Measurements from ENCODE around the gene HLA-DRA. TPM values are rescaled to one million over a fixed set of nuclear protein-coding genes. Genes with fewer than 3 reads are reported as not detected.
"Not testable (repeated sequence)": the region's sequence is repeated elsewhere in the genome, so short reads cannot be mapped to it uniquely, and the experiment has no call there.

Gene HLA-DRA
- total and polyA plus RNA-seq, 2 donors: 1,598 to 1,667 TPM

DNA sequence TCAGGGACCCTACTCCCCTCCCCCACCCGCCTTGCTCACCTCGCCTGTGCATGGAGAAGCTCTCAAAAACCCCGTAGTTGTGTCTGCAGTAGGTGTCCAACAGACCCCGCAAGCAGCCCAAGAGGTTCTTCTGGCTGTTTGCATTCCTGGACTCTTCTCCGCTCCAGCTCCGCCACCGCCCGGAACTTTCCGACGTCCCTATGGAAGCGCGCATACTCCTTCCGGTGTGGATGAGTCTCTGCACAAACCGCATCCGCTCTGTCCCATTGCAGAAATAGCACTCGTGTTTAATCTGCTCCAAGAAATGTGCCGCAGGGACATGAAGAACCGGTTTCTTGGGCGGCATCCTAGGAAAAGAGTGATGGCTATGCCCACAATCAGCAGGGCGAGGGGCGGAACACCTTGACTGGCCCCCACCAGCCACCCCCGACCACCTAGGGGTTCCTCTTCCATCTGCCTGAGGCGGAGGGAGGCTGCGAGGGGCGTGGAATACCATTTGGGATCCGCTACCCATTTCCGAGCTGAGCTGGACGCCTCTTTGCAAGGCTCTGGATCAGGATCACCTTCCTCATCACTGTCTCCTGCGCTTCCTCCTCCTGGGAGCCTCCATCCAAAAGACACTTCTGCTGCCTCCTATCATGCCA lies 20.2 kb downstream of the HLA-DRA start:
- H3K36me3 ChIP-seq (ENCODE audit: control insufficient read depth in 2 of 2, insufficient read depth in 2 of 2, low read length in 1 of 2): no peaks in the 10 kb centered on the region
- no peaks in the 10 kb centered on the region for H3K4me1 ChIP-seq (ENCODE audit: control insufficient read depth in 2 of 2, insufficient read depth in 2 of 2, low read length in 2 of 2)
- H3K27me3 ChIP-seq (ENCODE audit: control insufficient read depth in 2 of 2, insufficient read depth in 1 of 2, low read length in 1 of 2): peaks cover 0 to 8% of the 10 kb centered on the region in 2 donors
- 72% methylated on average over 29 of the region's 29 CpGs for WGBS
- DNase-seq (ENCODE audit: low read depth in 6 of 9, low spot score in 9 of 9): no peak
- H3K9me3 ChIP-seq (ENCODE audit: control insufficient read depth in 2 of 2, insufficient read depth in 1 of 2, low read length in 1 of 2): no peaks in the 10 kb centered on the region
- peak overlapping the region in 1 of 2 donors; percentile 10 for H3K4me3 ChIP-seq (ENCODE audit: low read length in 2 of 2)
- H3K27ac ChIP-seq (ENCODE audit: low read depth in 1 of 2, low read length in 1 of 2): no peak overlapping the region

DNA sequence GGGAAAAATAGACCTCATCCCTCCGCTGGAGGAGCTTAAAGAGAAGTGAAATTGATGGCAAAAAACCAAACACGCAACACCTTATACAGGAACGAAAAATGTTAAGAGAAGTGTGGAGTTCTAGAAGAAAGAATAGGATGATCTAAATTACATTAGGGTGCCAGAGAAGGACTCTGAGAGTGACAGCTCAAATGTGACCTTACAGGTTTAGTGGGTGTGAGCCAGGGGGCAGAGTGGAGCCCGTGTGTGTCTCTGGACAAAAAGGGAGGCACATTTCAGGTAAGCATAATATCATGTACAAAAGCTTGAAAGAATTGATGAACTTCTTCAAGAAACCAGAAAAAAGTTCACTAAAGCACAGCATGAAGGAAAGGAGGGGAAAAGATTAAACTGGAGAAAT lies 20.8 kb downstream of the HLA-DRA start:
- Histone ChIP-seq H3K36me3 (ENCODE audit: control insufficient read depth in 2 of 2, insufficient read depth in 2 of 2, low read length in 1 of 2) (no peaks in the 10 kb centered on the region), H3K27ac (ENCODE audit: low read depth in 1 of 2, low read length in 1 of 2) (no peak overlapping the region), H3K4me1 (ENCODE audit: control insufficient read depth in 2 of 2, insufficient read depth in 2 of 2, low read length in 2 of 2) (no peaks in the 10 kb centered on the region), H3K9me3 (ENCODE audit: control insufficient read depth in 2 of 2, insufficient read depth in 1 of 2, low read length in 1 of 2) (no peaks in the 10 kb centered on the region), H3K4me3 (ENCODE audit: low read length in 2 of 2) (no peak overlapping the region), H3K27me3 (ENCODE audit: control insufficient read depth in 2 of 2, insufficient read depth in 1 of 2, low read length in 1 of 2) (peaks cover 0 to 8% of the 10 kb centered on the region in 2 donors)
- no peak for DNase-seq (ENCODE audit: low read depth in 6 of 9, low spot score in 9 of 9)
- 71% methylated on average over 4 of the region's 4 CpGs for WGBS

DNA sequence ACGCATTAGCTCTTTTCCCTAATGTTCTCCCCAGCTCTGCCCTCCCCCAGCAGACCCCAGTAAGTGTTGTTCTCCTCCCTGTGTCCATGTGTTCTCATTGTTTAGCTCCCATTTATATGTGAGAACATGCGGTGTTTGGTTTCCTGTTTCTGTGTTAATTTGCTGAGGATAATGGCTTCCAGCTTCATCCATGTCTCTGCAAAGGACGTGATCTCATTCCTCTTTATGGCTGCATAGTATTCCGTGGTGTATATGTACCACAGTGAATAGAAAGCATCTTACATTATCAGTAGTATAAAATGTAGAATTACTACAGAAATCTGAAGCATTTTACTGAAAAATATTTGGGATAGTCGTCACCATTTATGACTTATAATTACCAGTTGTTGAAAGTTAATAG lies 21.8 kb downstream of the HLA-DRA start:
- WGBS: 88% methylated on average over 5 of the region's 5 CpGs
- H3K27ac ChIP-seq (ENCODE audit: low read depth in 1 of 2, low read length in 1 of 2): no peak overlapping the region
- H3K4me1 ChIP-seq (ENCODE audit: control insufficient read depth in 2 of 2, insufficient read depth in 2 of 2, low read length in 2 of 2): no peaks in the 10 kb centered on the region
- H3K36me3 ChIP-seq (ENCODE audit: control insufficient read depth in 2 of 2, insufficient read depth in 2 of 2, low read length in 1 of 2): no peaks in the 10 kb centered on the region
- no peaks in the 10 kb centered on the region for H3K9me3 ChIP-seq (ENCODE audit: control insufficient read depth in 2 of 2, insufficient read depth in 1 of 2, low read length in 1 of 2)
- no peak for DNase-seq (ENCODE audit: low read depth in 6 of 9, low spot score in 9 of 9)
- H3K27me3 ChIP-seq (ENCODE audit: control insufficient read depth in 2 of 2, insufficient read depth in 1 of 2, low read length in 1 of 2): peaks cover 0 to 8% of the 10 kb centered on the region in 2 donors
- no peak overlapping the region for H3K4me3 ChIP-seq (ENCODE audit: low read length in 2 of 2)

DNA sequence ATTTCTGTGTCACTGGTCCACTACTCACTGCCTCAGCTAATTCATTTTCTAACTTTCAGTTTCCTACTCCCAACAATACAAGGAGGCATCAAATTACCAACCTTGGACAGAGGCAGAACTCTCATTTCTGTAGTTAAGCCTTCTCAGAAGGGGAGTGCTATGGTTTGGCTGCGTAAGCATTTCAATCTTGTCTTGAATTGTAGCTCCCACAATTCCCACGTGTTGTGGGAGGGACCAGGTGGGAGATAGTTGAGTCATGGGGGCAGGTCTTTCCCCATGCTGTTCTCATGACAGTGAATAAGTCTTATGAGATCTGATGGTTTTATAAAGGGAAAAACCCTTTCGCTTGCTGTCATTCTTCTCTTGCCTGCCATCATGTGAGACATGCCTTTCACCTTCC lies 22.9 kb downstream of the HLA-DRA start:
- H3K27ac ChIP-seq (ENCODE audit: low read depth in 1 of 2, low read length in 1 of 2): no peak overlapping the region
- no peak for DNase-seq (ENCODE audit: low read depth in 6 of 9, low spot score in 9 of 9)
- 51% methylated on average over 3 of the region's 3 CpGs for WGBS
- H3K4me1 ChIP-seq (ENCODE audit: control insufficient read depth in 2 of 2, insufficient read depth in 2 of 2, low read length in 2 of 2): no peaks in the 10 kb centered on the region
- H3K27me3 ChIP-seq (ENCODE audit: control insufficient read depth in 2 of 2, insufficient read depth in 1 of 2, low read length in 1 of 2): peaks cover 0 to 8% of the 10 kb centered on the region in 2 donors
- H3K4me3 ChIP-seq (ENCODE audit: low read length in 2 of 2): no peak overlapping the region
- no peaks in the 10 kb centered on the region for H3K36me3 ChIP-seq (ENCODE audit: control insufficient read depth in 2 of 2, insufficient read depth in 2 of 2, low read length in 1 of 2)
- no peaks in the 10 kb centered on the region for H3K9me3 ChIP-seq (ENCODE audit: control insufficient read depth in 2 of 2, insufficient read depth in 1 of 2, low read length in 1 of 2)

DNA sequence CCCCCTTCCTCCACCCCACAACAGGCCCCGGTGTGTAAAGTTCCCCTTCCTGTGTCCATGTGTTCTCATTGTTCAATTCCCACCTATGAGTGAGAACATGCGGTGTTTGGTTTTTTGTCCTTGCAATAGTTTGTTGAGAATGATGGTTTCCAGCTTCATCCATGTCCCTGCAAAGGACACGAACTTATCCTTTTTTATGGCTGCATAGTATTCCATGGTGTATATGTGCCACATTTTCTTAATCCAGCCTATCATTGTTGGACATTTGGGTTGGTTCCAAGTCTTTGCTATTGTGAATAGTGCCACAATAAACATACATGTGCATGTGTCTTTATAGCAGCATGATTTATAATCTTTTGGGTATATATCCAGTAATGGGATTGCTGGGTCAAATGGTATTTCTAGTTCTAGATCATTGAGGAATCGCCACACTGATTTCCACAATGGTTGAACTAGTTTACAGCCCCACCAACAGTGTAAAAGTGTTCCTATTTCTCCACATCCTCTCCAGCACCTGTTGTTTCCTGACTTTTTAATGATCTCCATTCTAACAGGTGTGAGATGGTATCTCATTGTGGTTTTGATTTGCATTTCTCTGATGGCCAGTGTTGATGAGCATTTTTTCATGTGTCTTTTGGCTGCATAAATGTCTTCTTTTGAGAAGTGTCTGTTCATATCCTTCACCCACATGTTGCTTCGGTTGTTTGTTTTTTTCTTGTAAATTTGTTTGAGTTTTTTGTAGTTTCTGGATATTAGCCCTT lies 28.2 kb downstream of the HLA-DRA start:
- not testable (repeated sequence) for H3K4me1 ChIP-seq (ENCODE audit: control insufficient read depth in 2 of 2, insufficient read depth in 2 of 2, low read length in 2 of 2); H3K9me3 ChIP-seq (ENCODE audit: control insufficient read depth in 2 of 2, insufficient read depth in 1 of 2, low read length in 1 of 2); DNase-seq (ENCODE audit: low read depth in 6 of 9, low spot score in 9 of 9); H3K27me3 ChIP-seq (ENCODE audit: control insufficient read depth in 2 of 2, insufficient read depth in 1 of 2, low read length in 1 of 2); H3K36me3 ChIP-seq (ENCODE audit: control insufficient read depth in 2 of 2, insufficient read depth in 2 of 2, low read length in 1 of 2); H3K27ac ChIP-seq (ENCODE audit: low read depth in 1 of 2, low read length in 1 of 2); H3K4me3 ChIP-seq (ENCODE audit: low read length in 2 of 2)
- 32% methylated on average over 3 of the region's 5 CpGs for WGBS

DNA sequence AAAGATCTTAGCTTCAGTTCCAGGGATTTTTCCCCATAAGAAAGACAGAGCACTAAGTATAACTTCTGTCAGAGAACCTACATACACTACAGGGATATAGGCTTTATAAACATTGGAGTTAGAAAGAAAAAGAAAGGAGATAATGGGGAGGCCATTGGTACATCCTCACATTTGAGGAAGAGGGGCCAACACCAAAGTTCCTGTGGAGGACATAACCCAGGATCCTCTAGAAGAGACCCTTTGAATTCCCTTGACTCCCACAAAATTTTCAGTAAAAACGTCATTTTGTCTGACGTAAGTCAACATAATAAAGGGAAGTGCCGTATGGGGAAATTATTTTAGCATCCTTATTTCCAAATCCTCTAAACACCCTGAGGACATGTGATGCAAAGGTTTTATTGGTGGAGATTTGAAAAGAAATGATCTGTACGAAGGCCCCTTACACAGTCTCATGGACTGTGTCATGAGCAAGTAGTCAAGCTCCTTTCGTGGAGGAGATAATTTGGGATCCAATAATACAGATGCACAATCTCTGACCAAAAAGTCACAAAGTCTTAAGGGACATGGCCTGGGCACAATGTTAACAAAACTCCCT lies 33.2 kb downstream of the HLA-DRA start:
- Histone ChIP-seq H3K9me3 (ENCODE audit: control insufficient read depth in 2 of 2, insufficient read depth in 1 of 2, low read length in 1 of 2) (no peaks in the 10 kb centered on the region), H3K4me1 (ENCODE audit: control insufficient read depth in 2 of 2, insufficient read depth in 2 of 2, low read length in 2 of 2) (peaks cover 0 to 4% of the 10 kb centered on the region in 2 donors), H3K4me3 (ENCODE audit: low read length in 2 of 2) (no peak overlapping the region), H3K36me3 (ENCODE audit: control insufficient read depth in 2 of 2, insufficient read depth in 2 of 2, low read length in 1 of 2) (no peaks in the 10 kb centered on the region), H3K27me3 (ENCODE audit: control insufficient read depth in 2 of 2, insufficient read depth in 1 of 2, low read length in 1 of 2) (no peaks in the 10 kb centered on the region), H3K27ac (ENCODE audit: low read depth in 1 of 2, low read length in 1 of 2) (peak overlapping the region in 1 of 2 donors; percentile 67)
- no peak for DNase-seq (ENCODE audit: low read depth in 6 of 9, low spot score in 9 of 9)
- WGBS: 66% methylated on average over 5 of the region's 5 CpGs

DNA sequence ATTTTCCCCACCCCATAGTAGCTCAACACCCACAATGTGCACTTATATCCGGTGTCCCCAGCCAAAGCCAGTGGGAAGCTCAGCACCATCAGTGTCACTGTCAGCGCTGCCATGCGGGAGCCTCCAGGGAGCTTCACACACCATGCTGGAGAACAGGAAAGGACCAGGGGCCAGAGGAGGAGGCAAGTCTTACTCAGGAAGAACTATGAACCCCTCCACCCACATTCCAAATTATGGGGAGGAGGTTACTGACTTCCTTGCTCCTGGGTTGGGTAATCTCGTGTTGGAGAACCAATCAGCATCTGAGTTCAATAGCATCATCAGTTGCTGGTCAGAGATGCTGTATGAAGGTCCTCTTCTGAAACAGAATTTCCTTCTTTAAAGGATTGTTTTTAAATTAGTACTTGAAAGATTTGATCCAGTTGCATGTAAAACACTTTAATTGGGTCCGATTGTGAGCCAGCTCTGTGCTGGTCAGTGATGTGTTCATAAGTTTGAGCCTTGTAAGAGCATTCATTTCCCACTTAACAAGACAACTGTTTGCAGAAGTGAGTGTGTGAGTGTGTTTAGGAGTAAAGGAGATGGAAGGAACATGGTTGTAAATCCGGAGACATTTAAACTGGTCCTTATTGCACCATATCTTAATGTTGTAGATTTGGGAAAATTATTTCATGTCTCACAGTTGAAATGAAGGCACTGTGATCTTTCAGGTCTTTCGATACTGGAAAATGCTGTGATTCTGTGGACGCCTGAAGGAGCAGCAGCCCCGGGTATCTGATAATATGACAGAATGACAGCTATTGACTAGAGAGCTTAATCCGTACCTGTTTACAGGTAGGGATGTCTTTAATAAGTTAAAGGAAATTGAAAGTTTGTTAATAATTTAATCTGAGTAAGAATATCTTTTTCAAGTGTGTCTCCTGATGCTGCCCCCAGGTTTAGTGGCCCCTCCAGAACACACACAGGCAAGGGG lies 34.0 kb downstream of the HLA-DRA start:
- peak in 1 of 9 donors; percentile 34 for DNase-seq (ENCODE audit: low read depth in 6 of 9, low spot score in 9 of 9)
- not testable (repeated sequence) for H3K4me3 ChIP-seq (ENCODE audit: low read length in 2 of 2); H3K27me3 ChIP-seq (ENCODE audit: control insufficient read depth in 2 of 2, insufficient read depth in 1 of 2, low read length in 1 of 2); H3K36me3 ChIP-seq (ENCODE audit: control insufficient read depth in 2 of 2, insufficient read depth in 2 of 2, low read length in 1 of 2); H3K9me3 ChIP-seq (ENCODE audit: control insufficient read depth in 2 of 2, insufficient read depth in 1 of 2, low read length in 1 of 2); H3K4me1 ChIP-seq (ENCODE audit: control insufficient read depth in 2 of 2, insufficient read depth in 2 of 2, low read length in 2 of 2)
- 44% methylated on average over 10 of the region's 10 CpGs for WGBS
- peak overlapping the region; percentile 52 to 67 for H3K27ac ChIP-seq (ENCODE audit: low read depth in 1 of 2, low read length in 1 of 2)

DNA sequence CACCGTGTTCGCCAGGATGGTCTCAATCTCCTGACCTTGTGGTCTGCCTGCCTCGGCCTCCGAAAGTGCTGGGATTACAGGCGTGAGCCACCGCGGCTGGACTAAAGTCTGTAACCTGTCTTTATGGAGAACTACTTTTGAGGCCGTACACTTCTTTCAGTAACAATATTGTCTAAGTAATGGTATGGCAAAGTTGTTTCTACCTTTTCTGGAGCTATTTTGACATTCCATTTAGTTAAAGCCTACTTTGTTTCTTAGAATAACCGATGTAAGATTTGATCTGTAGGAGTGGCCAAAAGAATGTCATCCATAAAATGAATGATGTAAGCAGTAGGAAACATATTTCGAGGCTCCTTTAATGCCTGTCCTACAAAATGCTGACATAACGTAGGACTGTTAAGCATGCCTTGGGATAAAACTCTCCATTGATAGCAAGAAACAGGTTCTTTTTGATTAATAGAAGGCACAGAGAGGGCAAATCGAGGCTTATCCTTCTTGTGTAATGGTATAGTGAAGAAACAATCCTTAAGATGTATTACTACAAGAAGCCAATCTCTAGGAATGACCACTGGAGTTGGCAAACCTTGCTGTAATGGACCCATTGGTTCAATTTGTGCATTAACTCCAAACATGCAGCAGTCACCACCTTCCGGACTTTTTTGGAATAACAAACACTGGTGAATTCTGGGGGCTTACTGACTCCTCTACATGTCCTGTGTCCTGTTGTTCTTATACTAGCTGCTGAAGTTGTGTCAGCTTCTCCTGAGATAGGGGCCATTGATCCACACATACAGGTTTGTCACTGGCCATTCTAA lies 35.9 kb downstream of the HLA-DRA start:
- WGBS: 80% methylated on average over 13 of the region's 13 CpGs
- H3K27ac ChIP-seq (ENCODE audit: low read depth in 1 of 2, low read length in 1 of 2): no peak overlapping the region
- peaks cover 0 to 2% of the 10 kb centered on the region in 2 donors for H3K9me3 ChIP-seq (ENCODE audit: control insufficient read depth in 2 of 2, insufficient read depth in 1 of 2, low read length in 1 of 2)
- peaks cover 0 to 4% of the 10 kb centered on the region in 2 donors for H3K4me1 ChIP-seq (ENCODE audit: control insufficient read depth in 2 of 2, insufficient read depth in 2 of 2, low read length in 2 of 2)
- DNase-seq (ENCODE audit: low read depth in 6 of 9, low spot score in 9 of 9): no peak
- no peak overlapping the region for H3K4me3 ChIP-seq (ENCODE audit: low read length in 2 of 2)
- no peaks in the 10 kb centered on the region for H3K27me3 ChIP-seq (ENCODE audit: control insufficient read depth in 2 of 2, insufficient read depth in 1 of 2, low read length in 1 of 2)
- no peaks in the 10 kb centered on the region for H3K36me3 ChIP-seq (ENCODE audit: control insufficient read depth in 2 of 2, insufficient read depth in 2 of 2, low read length in 1 of 2)
